Stimulated activated CD4-positive, alpha-beta T cell treated with anti-CD3 and anti-CD28 coated beads, Interleukin-4, amount 100 ng/mL, for 4 hours (primary cell): ENCODE measurements around the gene ELAVL2.

ENCODE experiments used
- DNase-seq, 2 experiments: peaks; one replicate each; pipeline ENCODE4 v3.0.0-alpha.2; 2020

Gene ELAVL2

GRCh38 chr9:23826120-23826629 lies at the start of gene ELAVL2:
TSS of gene ELAVL2 (minus strand) at chr9:23826240. CDS start at chr9:23762234, 64,006 bp downstream.
- DNase-seq, result peak; percentile 30 to 37

DNA sequence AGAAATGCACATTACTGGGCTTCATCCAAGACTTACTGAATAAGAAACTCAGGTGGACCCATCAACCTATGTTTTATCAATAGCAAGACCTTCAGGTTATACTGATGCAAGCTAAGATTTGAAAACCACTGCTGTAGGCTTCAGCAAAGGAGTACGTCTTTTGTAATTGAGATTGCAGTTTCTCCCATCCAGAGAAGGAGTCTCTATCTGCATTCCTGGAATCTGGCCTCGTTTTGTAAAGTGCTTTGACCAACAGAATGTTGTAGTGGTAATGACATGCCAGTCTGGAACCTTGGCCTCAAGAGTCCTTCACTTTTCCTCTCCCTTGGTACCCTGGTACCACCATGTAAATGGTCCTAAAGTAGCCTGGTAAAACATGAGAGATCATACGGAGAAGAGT lies 32.2 kb upstream of the ELAVL2 start:
- DNase-seq, result no peak

- no peak for DNase-seq
Observed at GRCh38 chr9:23855873-23856604, 30.0 kb upstream of the ELAVL2 start.

DNA sequence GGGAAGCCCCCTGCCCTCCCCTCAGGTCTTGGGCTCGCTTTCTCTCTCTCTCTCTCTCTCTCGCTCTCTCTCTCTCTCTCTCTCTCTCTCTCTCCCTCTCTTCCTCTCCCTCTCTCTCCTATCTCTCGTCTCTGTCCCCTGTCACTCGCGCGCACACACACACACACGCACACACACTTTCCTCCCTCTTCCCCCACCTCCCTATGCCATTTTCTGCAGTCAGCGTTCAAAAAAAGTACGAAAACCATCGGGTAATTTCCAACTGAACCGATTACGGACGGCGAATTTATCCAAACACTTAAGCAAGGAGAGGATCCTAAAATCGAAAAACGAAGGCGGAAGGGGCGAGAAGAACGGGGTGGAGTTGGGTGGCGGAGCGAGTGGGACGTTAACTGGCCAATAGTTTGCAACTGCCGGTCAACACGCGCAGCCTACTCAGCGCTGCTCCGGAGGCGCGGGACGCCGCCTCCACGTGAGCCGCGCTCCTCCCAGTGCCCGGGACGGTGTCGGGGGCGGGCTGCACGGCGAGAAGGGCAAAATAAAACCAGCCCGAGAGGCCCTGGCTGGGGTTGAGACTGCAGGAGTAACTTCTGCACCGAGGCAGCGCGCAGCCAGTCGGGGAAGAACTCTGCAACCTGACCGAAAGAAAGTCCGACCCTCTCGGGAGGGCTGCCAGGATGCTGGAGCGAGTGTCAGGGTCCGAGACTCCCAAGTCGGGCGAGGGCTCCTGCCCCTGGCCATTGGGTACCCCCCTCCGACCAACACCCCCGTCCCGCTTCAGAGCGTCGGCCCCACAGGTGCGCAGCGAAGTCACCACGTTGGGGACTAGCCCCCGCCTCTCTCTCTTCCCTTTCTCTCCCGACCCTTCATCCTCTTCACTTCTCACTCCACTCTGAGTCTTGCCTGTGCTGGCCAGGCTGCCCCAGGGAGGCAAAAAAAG lies 24.9 kb upstream of the ELAVL2 start:
- no peak for DNase-seq

DNA sequence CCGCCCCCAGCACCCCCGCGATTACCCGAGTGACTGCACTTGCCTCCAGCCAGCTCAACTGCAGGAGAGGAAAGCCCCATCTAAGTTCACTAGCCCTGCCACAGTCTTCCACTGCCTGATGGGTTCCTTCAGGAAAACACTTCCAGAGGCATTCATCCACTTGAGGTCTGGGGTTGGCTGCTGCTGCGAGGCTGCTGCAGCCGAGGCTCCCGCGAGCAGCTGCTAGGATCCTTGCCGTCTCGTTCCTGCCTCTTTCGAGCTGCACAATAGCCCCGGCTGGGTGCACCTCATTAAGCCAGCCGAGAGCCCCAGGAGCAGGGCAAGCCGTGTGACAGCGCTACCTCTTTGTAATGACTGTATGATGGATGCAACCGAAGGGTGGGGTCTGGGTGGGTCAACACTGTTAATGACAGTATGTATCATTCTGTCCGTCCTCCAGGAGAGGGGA lies 24.2 kb upstream of the ELAVL2 start:
- DNase-seq, result no peak

GRCh38 chr9:23849379-23850035 lies 23.5 kb upstream of the ELAVL2 start:
- no peak for DNase-seq

- no peak for DNase-seq
Observed at GRCh38 chr9:23842565-23843129, 16.6 kb upstream of the ELAVL2 start.

GRCh38 chr9:23841304-23841703 lies 15.3 kb upstream of the ELAVL2 start:
- DNase-seq, result no peak

DNA sequence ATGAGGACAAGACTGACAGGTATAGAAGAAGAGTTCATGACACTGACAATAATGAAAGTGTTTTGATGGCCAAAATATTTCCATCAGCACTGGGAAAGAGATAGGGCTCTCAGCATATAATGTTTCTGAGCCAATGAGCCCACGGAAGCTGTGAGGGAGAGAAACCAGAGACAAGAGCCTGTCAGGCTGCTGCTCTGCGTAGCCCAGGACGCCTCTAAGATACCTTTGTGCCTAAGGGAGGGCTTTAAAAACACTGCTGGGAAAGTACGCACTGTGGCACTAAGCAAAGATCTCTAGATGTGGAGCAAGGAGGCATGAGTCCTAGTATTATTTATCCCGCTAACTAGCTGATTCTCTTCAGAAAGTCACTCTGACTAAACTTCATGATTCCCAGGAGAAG lies 11.0 kb upstream of the ELAVL2 start:
- DNase-seq, result no peak

- no peak for DNase-seq
Observed at GRCh38 chr9:23830929-23831730, 5.1 kb upstream of the ELAVL2 start.

DNA sequence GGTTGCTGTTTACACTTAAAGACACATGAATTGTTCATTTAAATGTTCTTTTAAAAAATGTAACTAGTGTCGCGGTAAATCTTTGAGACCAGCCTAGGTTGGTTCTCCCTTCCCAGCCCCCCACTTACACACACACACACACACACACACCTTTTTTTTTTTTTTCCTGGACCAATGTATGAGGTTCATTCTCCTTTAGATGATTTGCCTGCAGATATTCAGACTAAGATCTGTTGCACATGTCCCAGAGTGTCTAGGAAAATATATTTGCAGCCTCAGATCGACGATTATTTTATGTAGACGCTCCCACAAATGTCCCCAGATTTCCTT lies 4.4 kb upstream of the ELAVL2 start:
- no peak for DNase-seq

DNA sequence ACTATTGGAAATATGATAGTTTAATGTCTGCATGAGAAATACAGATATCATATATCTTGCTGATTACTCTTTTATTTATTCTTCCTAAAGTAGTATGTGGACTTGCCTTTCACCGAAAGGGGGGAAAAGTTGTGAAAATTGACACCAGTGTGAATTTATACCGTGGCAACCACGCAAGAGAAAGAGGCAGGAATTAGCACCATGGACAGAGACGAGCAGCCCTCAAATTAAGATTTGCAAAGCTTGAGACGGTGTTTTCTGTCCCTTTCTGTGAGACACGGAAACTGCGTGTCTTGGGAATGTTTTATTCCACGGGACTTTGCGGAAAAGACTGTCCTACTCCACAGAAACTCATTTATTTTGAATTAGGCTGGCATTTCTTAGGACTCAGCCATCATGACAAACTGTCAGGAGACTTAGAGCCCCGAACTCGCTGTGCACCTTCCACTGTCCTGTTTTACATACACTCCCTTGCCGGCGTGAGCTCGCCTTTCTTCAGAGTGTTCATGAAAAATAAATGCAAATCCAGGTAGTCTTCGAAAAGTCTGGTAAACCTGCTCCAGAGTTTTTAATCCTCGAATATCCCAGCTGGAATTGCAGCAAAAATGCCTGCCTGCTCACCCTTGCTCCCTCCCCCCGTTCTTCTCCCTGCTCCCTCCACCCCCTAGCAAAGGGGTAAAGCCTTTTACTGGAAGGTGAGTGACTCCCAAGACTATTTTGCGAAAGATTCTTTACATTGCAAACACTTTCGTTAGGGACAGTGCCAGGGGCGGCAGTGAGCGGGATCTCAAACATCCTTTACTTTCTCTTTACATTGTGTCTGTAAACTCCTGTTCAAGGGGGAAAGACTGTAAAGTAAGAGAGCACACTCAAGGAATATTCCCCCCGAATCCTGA lies 3.8 kb upstream of the ELAVL2 start:
- no peak for DNase-seq

DNA sequence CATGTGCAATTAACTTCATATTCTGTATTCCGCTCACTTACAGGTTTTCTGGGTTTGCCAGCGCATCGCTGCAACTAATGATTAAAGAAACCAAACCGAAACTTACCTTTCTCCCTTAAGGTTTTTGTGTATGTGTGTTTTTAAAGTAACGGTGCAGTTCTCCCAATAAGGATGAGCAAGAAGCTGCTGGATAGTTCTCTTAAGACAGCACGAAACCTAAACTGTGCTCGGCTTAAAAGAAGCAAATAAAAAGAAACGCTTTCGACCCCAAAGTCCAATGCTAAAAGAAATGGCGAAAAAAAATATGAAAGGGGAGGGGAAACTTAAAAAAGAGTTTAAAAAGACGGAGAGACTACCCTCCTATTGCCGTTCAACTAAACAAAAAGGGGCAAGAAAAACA lies 340 bp downstream of the ELAVL2 start:
- DNase-seq, result no peak

DNA sequence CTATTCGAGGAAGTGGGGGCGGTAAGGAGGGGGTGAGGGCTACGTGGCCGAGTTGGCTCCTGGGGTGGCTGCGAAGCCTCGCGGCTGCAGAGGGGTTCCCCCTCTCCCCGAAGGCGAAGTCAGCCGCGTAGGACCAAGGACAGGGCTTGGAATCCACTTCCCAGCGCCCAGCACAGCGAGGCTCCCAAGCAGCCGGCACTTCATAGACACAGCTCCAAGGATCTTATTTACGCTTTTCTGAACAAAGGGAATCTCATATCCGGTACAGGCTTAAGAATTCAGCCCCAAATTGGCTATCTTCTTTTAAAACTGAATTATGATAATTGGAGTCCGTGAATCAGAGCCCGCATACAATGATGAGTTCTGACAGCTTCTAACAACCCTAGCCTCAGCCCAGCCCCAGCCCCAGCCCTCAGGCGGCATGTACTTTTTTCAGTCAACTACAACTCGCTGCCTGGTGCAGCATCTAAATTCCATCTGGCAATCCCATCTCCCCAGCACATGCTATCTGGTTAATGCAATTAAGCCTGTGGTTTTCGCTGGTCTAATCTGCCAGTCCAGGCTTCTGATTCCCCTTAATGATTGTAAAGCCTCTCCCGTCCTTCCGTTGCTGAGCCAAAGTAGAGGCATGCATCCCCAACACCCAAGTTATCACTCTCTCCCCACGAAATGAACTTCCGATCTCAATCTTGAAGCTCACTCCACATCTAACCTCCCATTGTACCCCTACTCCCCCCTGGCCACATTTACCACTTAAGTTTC lies 1.0 kb downstream of the ELAVL2 start:
- no peak for DNase-seq

GRCh38 chr9:23823986-23824829 lies 1.8 kb downstream of the ELAVL2 start:
- no peak for DNase-seq

DNA sequence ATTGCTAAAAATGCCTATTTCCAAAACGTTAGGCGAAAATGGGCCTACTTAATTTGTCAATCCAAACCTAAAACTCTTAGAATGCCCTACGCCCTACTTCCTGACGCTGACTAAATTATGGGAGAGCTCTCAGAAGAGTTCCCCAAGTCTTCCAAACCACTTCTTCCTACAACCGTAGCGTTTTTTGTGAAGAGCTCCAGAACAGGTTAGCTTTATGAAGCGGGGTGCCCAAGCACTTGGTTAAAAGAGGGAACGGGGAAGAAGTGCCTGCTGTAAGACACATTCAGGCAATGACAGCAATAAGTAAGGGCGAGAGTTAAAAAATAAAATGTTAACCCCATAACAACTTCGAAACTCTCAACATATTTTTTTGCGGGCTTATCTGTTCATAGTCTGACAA lies 2.8 kb downstream of the ELAVL2 start:
- no peak for DNase-seq

DNA sequence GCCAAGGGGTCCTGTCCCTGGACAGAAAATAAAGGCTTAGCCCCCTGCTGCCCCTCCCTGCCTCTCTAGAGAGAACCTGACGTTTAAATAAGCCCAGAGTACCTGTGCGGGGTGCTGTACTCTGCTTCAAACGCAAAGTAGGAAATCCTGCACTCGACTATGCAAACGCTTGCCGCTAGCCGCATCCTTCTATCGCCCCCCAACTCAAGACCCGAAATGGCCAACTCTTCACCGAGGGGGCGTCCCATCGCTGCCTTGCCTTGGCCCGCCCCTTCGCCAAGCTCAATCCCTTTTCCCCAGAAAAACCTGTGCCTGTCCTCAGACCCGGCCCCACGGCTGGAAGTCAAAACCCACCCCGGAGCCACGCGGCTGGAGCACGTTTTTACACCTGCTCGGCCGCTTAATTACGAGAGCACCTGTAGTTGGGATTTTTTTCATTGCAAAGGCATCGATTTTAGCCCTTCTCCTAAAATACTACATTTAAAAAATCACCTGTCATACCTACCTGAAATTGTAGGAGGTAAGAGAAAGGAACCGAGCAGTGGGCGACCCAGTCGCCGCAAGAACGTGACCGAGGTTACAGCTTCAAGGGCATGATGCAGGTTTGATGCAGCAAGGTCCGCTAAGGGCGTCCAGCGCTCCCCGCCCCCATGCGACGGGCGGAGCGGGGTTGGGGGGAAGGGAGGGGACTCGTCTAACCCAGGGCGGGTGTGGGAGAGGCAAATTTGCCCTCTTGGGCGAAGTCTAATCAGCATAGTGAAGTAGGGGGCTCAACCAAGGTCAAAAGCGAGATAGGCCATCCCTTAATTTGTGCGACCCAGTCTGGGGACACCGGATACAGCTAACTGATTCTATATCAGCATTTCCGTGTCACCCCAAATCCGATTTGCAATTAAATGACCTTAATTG lies 3.5 kb downstream of the ELAVL2 start:
- DNase-seq, result no peak
